GM12801 (cell line): ENCODE data around the gene DNA2.

Experiments used
- CTCF ChIP-seq: IDR thresholded peaks from one replicate; pipeline ENCODE4 v1.5.1; 2011; ENCODE audit warnings: control low read depth; ENCODE audit not compliant: insufficient read length; ENCODE audit errors: extremely low read depth

Gene DNA2

GRCh38 chr10:68501691-68502090 is 29.9 kb upstream of the DNA2 start:
- no peak for TF ChIP-seq CTCF

GRCh38 chr10:68499544-68499943 is 27.8 kb upstream of the DNA2 start:
- no peak for TF ChIP-seq CTCF

- no peak for TF ChIP-seq CTCF
Measured at GRCh38 chr10:68496072-68496471, 24.3 kb upstream of the DNA2 start.

- TF ChIP-seq CTCF, result no peak
Measured at GRCh38 chr10:68492118-68492517, 20.3 kb upstream of the DNA2 start.

GRCh38 chr10:68489919-68490318 is 18.1 kb upstream of the DNA2 start:
- no peak for TF ChIP-seq CTCF

- no peak for TF ChIP-seq CTCF
Measured at GRCh38 chr10:68474021-68474420, 2.2 kb upstream of the DNA2 start.

GRCh38 chr10:68471063-68471585 is 649 bp downstream of the DNA2 start:
- no peak for TF ChIP-seq CTCF

GRCh38 chr10:68470300-68470699 is 1.5 kb downstream of the DNA2 start:
- TF ChIP-seq CTCF, result no peak
